Omental fat pad (tissue), 4 donors: ENCODE results near the gene ADAMTS8. TPM values are rescaled to one million over a fixed set of nuclear protein-coding genes. Genes with fewer than 3 reads are reported as not detected.

Experiments used
- ATAC-seq: fragments of 150-250 bp; one replicate; pipeline ENCODE4 v1.9.1; 2016; ENCODE audit warnings: mild to moderate bottlenecking, moderate library complexity; ENCODE audit not compliant: low FRiP score
- DNase-seq: peaks from one replicate; pipeline ENCODE4 v3.0.0-alpha.2; 2019; ENCODE audit warnings: low spot score
- CTCF ChIP-seq, 3 donors: fragments of 450-650 bp; IDR thresholded peaks; one replicate each; pipeline ENCODE4 v1.5.1; 2016 to 2017; ENCODE audit warnings: antibody characterized with exemption in 3 of 3, mild to moderate bottlenecking in 3 of 3, moderate library complexity in 2 of 3
- total RNA-seq, 4 donors: library from RNA; depleted of rRNA; stranded (reverse); fragments of >200 nt; gene quantifications; one replicate each; pipeline ENCODE4 v1.1.0, GENCODE V29; 2016

The ADAMTS8 gene
- total RNA-seq, 4 donors from 2014 or later: 0.13 to 1.2 (median 0.22) TPM

- TF ChIP-seq CTCF (IDR thresholded peaks at IDR 0.05): no peak
- ATAC-seq (no peak), DNase-seq (no peak)
These were observed 57.4 kb downstream of the ADAMTS8 start for GRCh38 chr11:130370845-130371590.

DNA sequence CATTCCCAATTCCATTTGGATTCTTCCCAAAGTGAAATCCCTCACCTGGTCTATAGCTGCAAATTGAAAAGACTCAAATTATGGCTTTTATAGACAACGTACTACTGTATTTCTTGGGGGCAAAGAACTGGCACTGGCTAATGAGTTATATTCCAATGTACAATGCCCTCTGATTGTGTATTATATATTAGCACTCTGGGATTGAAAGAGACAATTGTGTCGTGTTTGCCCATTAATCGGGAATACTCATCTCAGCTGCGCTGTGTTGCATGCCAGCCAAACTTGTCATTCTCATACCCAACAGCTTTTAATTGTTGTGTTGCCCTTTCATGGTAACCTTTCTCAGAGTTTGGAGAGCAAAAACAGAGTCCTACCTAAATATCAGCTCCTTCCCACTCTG is 58.7 kb downstream of the ADAMTS8 start:
- no peak for TF ChIP-seq CTCF (IDR thresholded peaks at IDR 0.05)
- ATAC-seq (no peak), DNase-seq (no peak)

DNA sequence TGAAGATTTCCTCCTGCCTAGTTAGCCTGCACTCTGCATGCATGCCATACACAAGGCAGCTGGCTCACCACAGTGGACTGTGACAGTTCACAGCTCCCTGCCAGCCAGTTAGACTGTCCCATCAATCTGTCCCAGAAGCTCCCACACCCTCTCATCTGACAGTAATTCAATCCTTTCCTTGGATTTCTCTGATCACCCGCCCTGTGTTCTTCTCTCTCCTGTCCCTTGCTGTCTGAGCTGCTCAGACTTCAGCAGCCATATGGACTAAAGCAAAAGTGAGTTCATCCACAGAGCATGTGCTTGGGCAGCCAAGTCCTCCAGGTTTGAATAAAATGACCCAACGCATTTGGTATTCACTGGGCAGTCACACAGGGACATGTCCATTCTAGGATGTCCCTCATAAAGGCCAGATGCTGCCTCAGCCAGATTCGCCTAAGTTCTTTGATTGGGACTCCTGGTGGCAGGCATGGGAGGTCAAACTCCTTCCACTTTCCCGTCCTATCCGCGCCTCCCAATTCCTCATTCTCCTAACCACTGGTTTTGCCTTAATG is 59.2 kb downstream of the ADAMTS8 start:
- DNase-seq (no peak), ATAC-seq (no peak)
- no peak for TF ChIP-seq CTCF (IDR thresholded peaks at IDR 0.05)

- TF ChIP-seq CTCF (IDR thresholded peaks at IDR 0.05): no peak
- no peak for ATAC-seq
- DNase-seq: no peak
These were observed 69.0 kb downstream of the ADAMTS8 start for GRCh38 chr11:130359419-130359818.

DNA sequence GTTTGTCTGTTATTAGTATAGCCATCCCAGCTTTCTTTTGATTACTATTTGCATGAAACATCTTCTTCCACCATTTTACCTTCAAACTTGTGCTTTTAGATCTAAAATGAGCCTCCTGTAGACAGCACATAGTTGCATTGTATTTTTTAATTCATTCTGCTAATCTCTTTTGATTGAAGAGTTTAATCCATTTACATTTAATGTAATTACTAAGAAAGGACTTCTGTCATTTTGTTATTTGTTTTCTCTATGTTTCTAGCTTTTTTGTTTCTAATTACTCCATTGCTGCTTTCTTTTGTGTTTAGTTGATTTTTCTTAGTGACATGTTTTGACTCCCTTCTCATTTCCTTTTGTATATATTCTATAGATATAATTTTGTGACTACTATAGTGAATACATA is 70.0 kb downstream of the ADAMTS8 start:
- ATAC-seq: no peak
- no peak for DNase-seq
- no peak for TF ChIP-seq CTCF (IDR thresholded peaks at IDR 0.05)

Other genes with a start within 250 kb of the ADAMTS8 start
- 10 to 100 TPM; 37.0 to 81.0 (median 46.6) TPM for gene ZBTB44, start 113.7 kb downstream of the ADAMTS8 start, total RNA-seq
- gene ADAMTS15, start 20.0 kb upstream of the ADAMTS8 start, total RNA-seq: 10 to 100 TPM; 26.3 to 49.6 (median 34.5) TPM